ENCODE measurements around the gene KRTAP5-6.

- TF ChIP-seq CTCF (IDR thresholded peaks at IDR 0.05), result no peak
- TF ChIP-seq POLR2A (IDR thresholded peaks at IDR 0.05), result no peak
- TF ChIP-seq POLR2AphosphoS5 (IDR thresholded peaks at IDR 0.05), result no peak
These were observed 6.6 kb upstream of the KRTAP5-6 start for GRCh38 chr11:1690167-1691025.
